HG02885 (cell line): ENCODE measurements around the gene CASK.
"Not testable (repeated sequence)": the region's sequence is repeated elsewhere in the genome, so short reads cannot be mapped to it uniquely, and the experiment has no call there.

Experiments
- ATAC-seq: cut with Tn5 transposase; IDR thresholded peaks from one replicate; pipeline ENCODE4 v1.9.1; 2021; ENCODE audit warnings: mild to moderate bottlenecking; ENCODE audit not compliant: unreplicated experiment, poor library complexity

Gene CASK

GRCh38 chrX:41661366-41662095, 261.8 kb downstream of the CASK start:
- ATAC-seq = no peak

GRCh38 chrX:41655631-41656030, 267.7 kb downstream of the CASK start:
- no peak for ATAC-seq

GRCh38 chrX:41655101-41655500, 268.3 kb downstream of the CASK start:
- no peak for ATAC-seq

- no peak for ATAC-seq
These were observed 270.2 kb downstream of the CASK start for GRCh38 chrX:41653125-41653524.

GRCh38 chrX:41646201-41646600, 277.2 kb downstream of the CASK start:
- not testable (repeated sequence) for ATAC-seq

- ATAC-seq = no peak
These were observed 289.1 kb downstream of the CASK start for GRCh38 chrX:41634284-41634683.

- ATAC-seq = no peak
These were observed 293.3 kb downstream of the CASK start for GRCh38 chrX:41630091-41630490.

GRCh38 chrX:41629539-41629938, 293.8 kb downstream of the CASK start:
- no peak for ATAC-seq

- no peak for ATAC-seq
These were observed 302.1 kb downstream of the CASK start for GRCh38 chrX:41621222-41621723.

GRCh38 chrX:41619221-41619620, 304.1 kb downstream of the CASK start:
- ATAC-seq = no peak

GRCh38 chrX:41616935-41617334, 306.4 kb downstream of the CASK start:
- ATAC-seq = no peak

GRCh38 chrX:41616255-41616654, 307.1 kb downstream of the CASK start:
- ATAC-seq = no peak

- no peak for ATAC-seq
These were observed 315.1 kb downstream of the CASK start for GRCh38 chrX:41608244-41608643.

- no peak for ATAC-seq
These were observed 316.0 kb downstream of the CASK start for GRCh38 chrX:41607264-41607832.

- ATAC-seq = not testable (repeated sequence)
These were observed 317.3 kb downstream of the CASK start for GRCh38 chrX:41606057-41606456.

- no peak for ATAC-seq
These were observed 318.4 kb downstream of the CASK start for GRCh38 chrX:41604766-41605543.

GRCh38 chrX:41604177-41604576, 319.2 kb downstream of the CASK start:
- no peak for ATAC-seq

GRCh38 chrX:41603596-41603995, 319.8 kb downstream of the CASK start:
- no peak for ATAC-seq

- no peak for ATAC-seq
These were observed 320.5 kb downstream of the CASK start for GRCh38 chrX:41602816-41603345.

GRCh38 chrX:41600291-41600690, 323.1 kb downstream of the CASK start:
- no peak for ATAC-seq

- no peak for ATAC-seq
These were observed 323.8 kb downstream of the CASK start for GRCh38 chrX:41599507-41599906.
